Activated CD8-positive, alpha-beta memory T cell treated with anti-CD3 and anti-CD28 coated beads, Interleukin-2, amount 50 U/mL, for 48 hours (primary cell): Measurements from ENCODE around the gene MAP4K2.

Experiments
- DNase-seq: peaks from one replicate; pipeline ENCODE4 v3.0.0-alpha.2; 2020

Gene MAP4K2

GRCh38 chr11:64736654-64737053 lies 66.4 kb downstream of the MAP4K2 start:
- no peak for DNase-seq

- DNase-seq, result no peak
Observed at GRCh38 chr11:64735725-64736259, 67.2 kb downstream of the MAP4K2 start.
